ENCODE results near the gene CAMTA1. TPM values are rescaled to one million over a fixed set of nuclear protein-coding genes. Genes with fewer than 3 reads are reported as not detected.

The CAMTA1 gene
- total and polyA plus RNA-seq, 8 donors, result 42.8 to 213 (median 118) TPM

DNA sequence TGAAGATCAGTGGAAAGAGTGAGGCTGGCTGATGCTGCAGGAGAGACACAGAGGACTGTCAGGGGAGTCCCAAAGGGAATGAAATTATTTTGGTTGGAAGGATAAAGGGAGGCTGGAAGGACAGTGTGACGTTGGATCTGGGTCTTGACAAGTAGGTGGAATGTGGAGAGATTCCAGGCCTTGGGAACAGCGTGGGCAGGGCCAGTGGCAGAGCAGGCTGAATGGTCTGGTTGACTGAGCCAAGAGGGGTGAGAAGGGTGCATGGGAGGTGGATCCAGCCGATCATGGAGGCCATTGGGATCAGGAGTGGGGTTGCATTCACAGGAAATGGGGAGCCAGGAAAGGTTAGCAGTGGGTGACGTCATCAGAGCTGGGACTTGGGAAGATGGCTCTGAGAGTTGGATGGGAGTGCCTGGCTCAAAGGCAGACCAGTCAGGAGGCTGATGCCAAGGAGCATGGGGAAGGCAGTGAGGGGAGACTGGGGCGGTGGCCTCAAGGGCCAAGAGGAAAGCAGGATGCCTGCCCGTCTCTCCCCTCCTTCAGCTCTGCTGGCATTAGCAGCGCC, 839.6 kb downstream of the CAMTA1 start:
- WGBS, 5 donors, result 73 to 87% (median 81%) methylated on average over 7 of the region's 7 CpGs
- no peak overlapping the region for H3K4me3 ChIP-seq
- no peak overlapping the region for H3K27ac ChIP-seq
- intact Hi-C loops (cut with DNase I; ENCODE audit: low total_unique reads), result no loop called here
- no peaks in the 10 kb centered on the region for H3K9me3 ChIP-seq
- no peaks in the 10 kb centered on the region for H3K36me3 ChIP-seq
- H3K4me1 ChIP-seq, result no peaks in the 10 kb centered on the region
- H3K27me3 ChIP-seq, result peaks cover 0 to 77% (median 7%) of the 10 kb centered on the region in 3 donors
- no peak for DNase-seq
- TF ChIP-seq POLR2AphosphoS5 (IDR thresholded peaks at IDR 0.05) (no peak), POLR2A (IDR thresholded peaks at IDR 0.05) (no peak), EP300 (IDR thresholded peaks at IDR 0.05) (no peak)
- TF ChIP-seq, protein P1, sequence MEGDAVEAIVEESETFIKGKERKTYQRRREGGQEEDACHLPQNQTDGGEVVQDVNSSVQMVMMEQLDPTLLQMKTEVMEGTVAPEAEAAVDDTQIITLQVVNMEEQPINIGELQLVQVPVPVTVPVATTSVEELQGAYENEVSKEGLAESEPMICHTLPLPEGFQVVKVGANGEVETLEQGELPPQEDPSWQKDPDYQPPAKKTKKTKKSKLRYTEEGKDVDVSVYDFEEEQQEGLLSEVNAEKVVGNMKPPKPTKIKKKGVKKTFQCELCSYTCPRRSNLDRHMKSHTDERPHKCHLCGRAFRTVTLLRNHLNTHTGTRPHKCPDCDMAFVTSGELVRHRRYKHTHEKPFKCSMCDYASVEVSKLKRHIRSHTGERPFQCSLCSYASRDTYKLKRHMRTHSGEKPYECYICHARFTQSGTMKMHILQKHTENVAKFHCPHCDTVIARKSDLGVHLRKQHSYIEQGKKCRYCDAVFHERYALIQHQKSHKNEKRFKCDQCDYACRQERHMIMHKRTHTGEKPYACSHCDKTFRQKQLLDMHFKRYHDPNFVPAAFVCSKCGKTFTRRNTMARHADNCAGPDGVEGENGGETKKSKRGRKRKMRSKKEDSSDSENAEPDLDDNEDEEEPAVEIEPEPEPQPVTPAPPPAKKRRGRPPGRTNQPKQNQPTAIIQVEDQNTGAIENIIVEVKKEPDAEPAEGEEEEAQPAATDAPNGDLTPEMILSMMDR (IDR thresholded peaks at IDR 0.05), result no peak

DNA sequence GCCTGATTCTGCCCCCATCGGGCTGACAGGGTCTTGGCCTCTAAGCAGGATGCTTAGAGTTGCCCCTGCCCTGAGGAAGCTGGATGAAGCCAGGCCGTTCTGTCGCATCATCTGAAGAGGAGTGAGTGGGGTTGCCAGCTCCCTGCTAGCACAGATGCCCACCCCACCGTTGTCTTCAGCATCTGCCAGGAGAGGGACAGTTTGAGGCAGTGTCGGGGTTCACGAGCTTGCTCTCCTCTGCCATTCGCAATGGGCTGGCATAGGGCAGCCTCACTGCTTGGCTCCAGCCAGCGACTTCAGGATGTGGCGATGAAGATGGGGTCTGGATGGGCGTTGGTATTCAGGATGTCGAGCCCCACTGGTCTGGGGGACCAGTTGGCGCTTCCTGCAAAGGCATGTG, 840.1 kb downstream of the CAMTA1 start:
- Histone ChIP-seq H3K4me1 (no peaks in the 10 kb centered on the region), H3K9me3 (no peaks in the 10 kb centered on the region), H3K27ac (no peak overlapping the region), H3K4me3 (no peak overlapping the region), H3K27me3 (peaks cover 0 to 82% (median 7%) of the 10 kb centered on the region in 3 donors), H3K36me3 (no peaks in the 10 kb centered on the region)
- intact Hi-C loops (cut with DNase I; ENCODE audit: low total_unique reads), result no loop called here
- TF ChIP-seq POLR2A (IDR thresholded peaks at IDR 0.05), result no peak
- no peak for TF ChIP-seq EP300 (IDR thresholded peaks at IDR 0.05)
- TF ChIP-seq, protein P1 (IDR thresholded peaks at IDR 0.05), result no peak
- no peak for TF ChIP-seq POLR2AphosphoS5 (IDR thresholded peaks at IDR 0.05)
- 79 to 90% (median 86%) methylated on average over 9 to 12 of the region's 12 CpGs for WGBS, 5 donors
- DNase-seq, result no peak

DNA sequence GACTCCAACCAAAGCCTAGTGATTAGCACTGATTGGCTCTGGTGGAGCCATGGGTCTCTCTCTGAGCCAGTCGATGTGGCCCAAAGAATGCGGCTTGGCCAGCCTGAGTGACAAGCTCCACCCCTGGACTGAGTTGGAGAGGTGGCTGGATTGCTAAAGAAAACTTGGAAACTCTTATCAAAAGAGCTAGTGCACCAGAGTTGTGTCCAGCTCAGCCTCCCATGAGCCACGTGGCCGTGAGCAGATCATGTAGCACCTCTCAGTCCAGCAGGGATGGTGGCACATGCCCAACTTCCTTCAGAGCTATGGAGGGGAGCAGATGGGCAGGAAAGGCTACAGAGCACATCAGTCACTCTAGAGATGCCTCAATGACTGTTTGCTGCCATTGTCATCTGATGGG, 843.0 kb downstream of the CAMTA1 start:
- no peaks in the 10 kb centered on the region for H3K36me3 ChIP-seq
- no peak for DNase-seq
- peaks cover 0 to 82% (median 18%) of the 10 kb centered on the region in 3 donors for H3K27me3 ChIP-seq
- H3K4me1 ChIP-seq, result no peaks in the 10 kb centered on the region
- intact Hi-C loops (cut with DNase I; ENCODE audit: low total_unique reads), result no loop called here
- no peaks in the 10 kb centered on the region for H3K9me3 ChIP-seq
- whole genome bisulfite sequencing, 5 donors, result 24 to 64% (median 35%) methylated on average over 4 of the region's 4 CpGs
- H3K27ac ChIP-seq, result no peak overlapping the region
- H3K4me3 ChIP-seq, result no peak overlapping the region
- TF ChIP-seq, protein P1 (IDR thresholded peaks at IDR 0.05), result no peak
- TF ChIP-seq POLR2A (IDR thresholded peaks at IDR 0.05) (no peak), EP300 (IDR thresholded peaks at IDR 0.05) (no peak), POLR2AphosphoS5 (IDR thresholded peaks at IDR 0.05) (no peak)

DNA sequence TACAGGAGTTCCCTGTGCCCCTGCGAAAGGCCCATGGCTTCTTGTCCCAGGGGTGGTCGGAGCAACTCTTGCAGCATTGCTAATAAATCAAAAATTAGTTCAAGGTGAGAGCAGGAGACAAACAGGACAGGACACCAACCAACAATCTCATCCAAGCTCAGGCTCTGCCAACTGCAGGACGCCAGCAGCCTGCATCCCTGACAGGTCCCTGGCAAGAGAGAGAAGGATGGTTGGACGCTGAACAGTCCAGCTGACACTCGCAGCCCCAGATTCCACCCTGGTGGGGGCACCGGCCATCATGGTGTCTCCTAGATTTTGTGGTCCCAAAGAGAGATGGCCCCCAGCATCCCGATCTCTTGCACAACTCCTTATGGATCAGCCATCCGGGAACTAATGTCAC, 843.8 kb downstream of the CAMTA1 start:
- H3K27me3 ChIP-seq, result peaks cover 0 to 86% (median 18%) of the 10 kb centered on the region in 3 donors
- H3K9me3 ChIP-seq, result no peaks in the 10 kb centered on the region
- no peak for DNase-seq
- H3K27ac ChIP-seq, result no peak overlapping the region
- H3K36me3 ChIP-seq, result no peaks in the 10 kb centered on the region
- no peaks in the 10 kb centered on the region for H3K4me1 ChIP-seq
- no peak overlapping the region for H3K4me3 ChIP-seq
- no peak for TF ChIP-seq POLR2A (IDR thresholded peaks at IDR 0.05)
- TF ChIP-seq, protein P1 (IDR thresholded peaks at IDR 0.05), result no peak
- no peak for TF ChIP-seq POLR2AphosphoS5 (IDR thresholded peaks at IDR 0.05)
- TF ChIP-seq EP300 (IDR thresholded peaks at IDR 0.05), result no peak
- intact Hi-C loops (cut with DNase I; ENCODE audit: low total_unique reads), result no loop called here
- 83 to 90% (median 83%) methylated on average over 8 of the region's 8 CpGs for WGBS, 5 donors

All from stomach (tissue), 9 donors.